Endothelial cell of umbilical vein (primary cell): ENCODE results near the gene ADCYAP1R1.
A peak's percentile ranks its signal among the peaks of the same experiment; 100 is the strongest.

Experiments
- EZH2 ChIP-seq: IDR thresholded peaks from 2 replicates; pipeline ENCODE4 v1.6.1; 2012; ENCODE audit warnings: borderline replicate concordance, low read depth, mild to moderate bottlenecking, moderate library complexity, low read length, inconsistent platforms; ENCODE audit not compliant: severe bottlenecking
- FOS ChIP-seq: IDR thresholded peaks from 2 replicates; pipeline ENCODE4 v1.6.1; 2011; ENCODE audit warnings: mild to moderate bottlenecking, low read length, moderate library complexity, borderline replicate concordance; ENCODE audit not compliant: insufficient read depth
- GATA2 ChIP-seq: IDR thresholded peaks from 2 replicates; pipeline ENCODE4 v1.7.0; 2011; ENCODE audit warnings: low read depth, mild to moderate bottlenecking, moderate library complexity, mixed read lengths, low read length; ENCODE audit not compliant: insufficient read length, insufficient read depth
- JUN ChIP-seq: IDR thresholded peaks from 2 replicates; pipeline ENCODE4 v1.6.1; 2011; ENCODE audit warnings: borderline replicate concordance, low read depth; ENCODE audit not compliant: insufficient read length, insufficient read depth
- MAX ChIP-seq: IDR thresholded peaks from 2 replicates; pipeline ENCODE4 v1.6.1; 2011; ENCODE audit not compliant: insufficient read depth, insufficient read length
- MYC ChIP-seq: IDR thresholded peaks from one replicate; pipeline ENCODE4 v1.6.1; 2011; ENCODE audit warnings: mild to moderate bottlenecking, low read depth, low read length
- POLR2A ChIP-seq: IDR thresholded peaks from 2 replicates; pipeline ENCODE4 v1.6.1; 2012; ENCODE audit warnings: low read depth, mild to moderate bottlenecking, control low read depth, low read length
- POLR2AphosphoS5 ChIP-seq: IDR thresholded peaks from 2 replicates; pipeline ENCODE4 v1.6.1; 2012; ENCODE audit warnings: low read depth, mild to moderate bottlenecking, control low read depth, low read length, moderate library complexity; ENCODE audit not compliant: insufficient read depth
- TF ChIP-seq, protein P1 (sequence below), 2 donors: IDR thresholded peaks; 1 replicate in 1 of 2; 2 replicates in 1 of 2; pipeline ENCODE4 v1.5.1; 2011; ENCODE audit warnings: low read length in 2 of 2, mild to moderate bottlenecking in 2 of 2, moderate library complexity in 2 of 2, control low read depth in 1 of 2, inconsistent platforms in 1 of 2, low read depth in 1 of 2; ENCODE audit not compliant: insufficient read depth in 1 of 2; ENCODE audit errors: extremely low read depth in 1 of 2

- TF ChIP-seq, protein P1, sequence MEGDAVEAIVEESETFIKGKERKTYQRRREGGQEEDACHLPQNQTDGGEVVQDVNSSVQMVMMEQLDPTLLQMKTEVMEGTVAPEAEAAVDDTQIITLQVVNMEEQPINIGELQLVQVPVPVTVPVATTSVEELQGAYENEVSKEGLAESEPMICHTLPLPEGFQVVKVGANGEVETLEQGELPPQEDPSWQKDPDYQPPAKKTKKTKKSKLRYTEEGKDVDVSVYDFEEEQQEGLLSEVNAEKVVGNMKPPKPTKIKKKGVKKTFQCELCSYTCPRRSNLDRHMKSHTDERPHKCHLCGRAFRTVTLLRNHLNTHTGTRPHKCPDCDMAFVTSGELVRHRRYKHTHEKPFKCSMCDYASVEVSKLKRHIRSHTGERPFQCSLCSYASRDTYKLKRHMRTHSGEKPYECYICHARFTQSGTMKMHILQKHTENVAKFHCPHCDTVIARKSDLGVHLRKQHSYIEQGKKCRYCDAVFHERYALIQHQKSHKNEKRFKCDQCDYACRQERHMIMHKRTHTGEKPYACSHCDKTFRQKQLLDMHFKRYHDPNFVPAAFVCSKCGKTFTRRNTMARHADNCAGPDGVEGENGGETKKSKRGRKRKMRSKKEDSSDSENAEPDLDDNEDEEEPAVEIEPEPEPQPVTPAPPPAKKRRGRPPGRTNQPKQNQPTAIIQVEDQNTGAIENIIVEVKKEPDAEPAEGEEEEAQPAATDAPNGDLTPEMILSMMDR (IDR thresholded peaks at IDR 0.05; ENCODE audit: extremely low read depth in 1 of 2, insufficient read depth in 1 of 2, low read depth in 1 of 2, low read length in 2 of 2) = no peak
- peak; percentile 81 for TF ChIP-seq EZH2
- TF ChIP-seq POLR2A = no peak
- TF ChIP-seq POLR2AphosphoS5 = no peak
- TF ChIP-seq JUN = no peak
- TF ChIP-seq GATA2 = no peak
- TF ChIP-seq MAX = no peak
- no peak for TF ChIP-seq FOS
- TF ChIP-seq MYC = no peak
These were observed 913 bp downstream of the ADCYAP1R1 start for GRCh38 chr7:31052841-31053601.
